Activated CD4-positive, alpha-beta memory T cell treated with anti-CD3 and anti-CD28 coated beads, Interleukin-2, amount 10 ng/mL, durations not matched to agents 7 days and 5 days (primary cell): ENCODE results near the gene RETREG1. TPM values are rescaled to one million over a fixed set of nuclear protein-coding genes. Genes with fewer than 3 reads are reported as not detected.

ENCODE experiments used
- CTCF ChIA-PET: fragments of 350-600 bp; sonication (Branson Sonifier 250); formaldehyde crosslinking; loops from one replicate; lab custom pipeline; 2021; ENCODE audit warnings: antibody characterized with exemption, inconsistent platforms; lab: Charles Lee
- POLR2A ChIA-PET: fragments of 350-600 bp; sonication (Branson Sonifier 250); formaldehyde crosslinking; loops from one replicate; lab custom pipeline; 2021; ENCODE audit warnings: antibody characterized with exemption; lab: Charles Lee
- DNase-seq: peaks from one replicate; pipeline ENCODE4 v3.0.0-alpha.2; 2020
- H3K27ac Mint-ChIP-seq: one replicate; pipeline ENCODE4 v1.8.0; 2021; ENCODE audit warnings: mild to moderate bottlenecking, mixed read lengths
- H3K27me3 Mint-ChIP-seq: one replicate; pipeline ENCODE4 v1.8.0; 2021; ENCODE audit warnings: mixed read lengths
- H3K36me3 Mint-ChIP-seq: one replicate; pipeline ENCODE4 v1.8.0; 2021; ENCODE audit warnings: low read depth, mixed read lengths
- H3K4me1 Mint-ChIP-seq: one replicate; pipeline ENCODE4 v1.8.0; 2021; ENCODE audit warnings: mixed read lengths
- H3K4me3 Mint-ChIP-seq: one replicate; pipeline ENCODE4 v1.8.0; 2021; ENCODE audit warnings: mild to moderate bottlenecking, mixed read lengths
- H3K9me3 Mint-ChIP-seq: one replicate; pipeline ENCODE4 v1.8.0; 2021; ENCODE audit warnings: mixed read lengths
- total RNA-seq, 2 experiments: library from RNA; stranded (reverse); gene quantifications; one replicate each; pipeline ENCODE4 v1.2.3, GENCODE V29; 2021

Gene RETREG1
- total RNA-seq, 2 experiments from 2014 or later, result 15.1 to 17.3 TPM

GRCh38 chr5:16572289-16573015 is 44.3 kb downstream of the RETREG1 start:
- peaks cover 8% of the 10 kb centered on the region for H3K4me1 Mint-ChIP-seq
- H3K36me3 Mint-ChIP-seq, result peaks cover under 1% of the 10 kb centered on the region
- ChIA-PET POLR2A (interaction anchor here (0.7 kb wide), 1 partner anchor 105 kb away, joined by 3 read pairs; no protein-coding TSS in a partner anchor), CTCF (interaction anchor here (1.9 kb wide), 1 partner anchor 13 kb away, joined by 5 read pairs; no protein-coding TSS in a partner anchor)
- H3K4me3 Mint-ChIP-seq, result no peak overlapping the region
- H3K27ac Mint-ChIP-seq, result no peak overlapping the region
- H3K27me3 Mint-ChIP-seq, result no peaks in the 10 kb centered on the region
- no peak for DNase-seq
- H3K9me3 Mint-ChIP-seq, result no peaks in the 10 kb centered on the region

DNA sequence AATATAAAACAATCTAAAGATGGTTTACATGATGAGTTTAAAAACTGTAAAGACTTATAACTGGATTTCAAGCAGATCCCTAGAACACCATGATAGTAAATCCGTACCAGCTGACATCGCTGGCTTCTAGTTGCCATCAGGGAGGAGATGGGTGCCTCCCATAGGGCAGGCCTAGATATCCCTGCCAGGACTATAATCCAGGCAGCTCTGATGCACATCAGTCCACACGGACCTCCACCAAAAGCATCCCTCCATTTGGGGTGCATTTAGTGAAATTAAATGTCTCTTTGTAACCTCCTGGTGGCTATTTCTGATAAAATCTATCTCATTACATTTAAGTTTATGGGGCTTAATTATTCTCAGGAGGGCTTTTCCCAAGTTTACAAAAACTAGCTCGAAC is 45.8 kb downstream of the RETREG1 start:
- Mint-ChIP-seq H3K27ac (no peak overlapping the region), H3K4me3 (no peak overlapping the region), H3K9me3 (no peaks in the 10 kb centered on the region), H3K27me3 (no peaks in the 10 kb centered on the region), H3K4me1 (peaks cover 10% of the 10 kb centered on the region), H3K36me3 (peaks cover 3% of the 10 kb centered on the region)
- no peak for DNase-seq
- ChIA-PET POLR2A (no interaction called here), CTCF (interaction anchor here (1.9 kb wide), 1 partner anchor 15 kb away, joined by 5 read pairs; no protein-coding TSS in a partner anchor)

DNA sequence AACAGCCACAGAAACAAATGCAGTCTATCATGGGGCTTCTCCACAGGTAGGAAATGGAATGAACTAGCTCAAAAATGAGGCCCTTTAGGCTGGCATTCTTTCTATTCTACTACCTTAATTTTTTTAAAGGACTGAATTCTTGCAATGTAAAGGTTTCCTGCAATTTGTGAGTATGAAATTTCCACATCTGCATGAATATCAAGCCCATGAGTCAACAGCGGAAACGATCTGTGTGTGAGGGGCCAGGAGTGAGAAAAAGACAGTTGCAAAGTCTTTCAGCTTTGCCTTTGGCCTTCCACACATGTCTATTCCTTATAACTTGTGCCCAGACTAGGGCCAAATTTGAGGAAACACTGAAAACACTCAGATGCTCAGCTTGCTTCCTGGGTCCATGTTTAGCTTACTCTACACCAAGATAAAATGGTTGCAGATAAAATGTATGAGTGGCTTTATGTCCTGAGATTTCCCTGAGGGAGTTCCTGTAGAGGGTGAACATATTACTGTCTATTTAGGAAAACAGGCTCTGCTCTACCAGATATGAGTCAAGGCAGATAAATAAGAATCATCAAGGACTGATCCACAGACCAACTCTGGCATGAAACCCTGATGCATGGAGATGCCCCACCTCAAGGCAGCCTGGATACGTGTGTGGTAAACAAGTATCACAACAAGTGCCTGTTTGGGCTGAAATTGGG is 46.5 kb downstream of the RETREG1 start:
- H3K27ac Mint-ChIP-seq, result no peak overlapping the region
- peaks cover 3% of the 10 kb centered on the region for H3K36me3 Mint-ChIP-seq
- CTCF ChIA-PET, result no interaction called here
- POLR2A ChIA-PET, result no interaction called here
- no peaks in the 10 kb centered on the region for H3K27me3 Mint-ChIP-seq
- H3K9me3 Mint-ChIP-seq, result no peaks in the 10 kb centered on the region
- no peak for DNase-seq
- no peak overlapping the region for H3K4me3 Mint-ChIP-seq
- H3K4me1 Mint-ChIP-seq, result peaks cover 10% of the 10 kb centered on the region

GRCh38 chr5:16568875-16569580 is 47.8 kb downstream of the RETREG1 start:
- Mint-ChIP-seq H3K4me1 (peaks cover 7% of the 10 kb centered on the region), H3K27me3 (no peaks in the 10 kb centered on the region), H3K36me3 (peaks cover 3% of the 10 kb centered on the region), H3K9me3 (no peaks in the 10 kb centered on the region), H3K4me3 (no peak overlapping the region), H3K27ac (no peak overlapping the region)
- no peak for DNase-seq
- POLR2A ChIA-PET, result no interaction called here
- CTCF ChIA-PET, result no interaction called here

GRCh38 chr5:16567365-16567764 is 49.4 kb downstream of the RETREG1 start:
- Mint-ChIP-seq H3K4me3 (no peak overlapping the region), H3K9me3 (no peaks in the 10 kb centered on the region), H3K36me3 (peaks cover 3% of the 10 kb centered on the region), H3K27me3 (no peaks in the 10 kb centered on the region), H3K27ac (no peak overlapping the region), H3K4me1 (peaks cover 6% of the 10 kb centered on the region)
- CTCF ChIA-PET, result interaction anchor here (1.2 to 1.5 kb wide), 2 partner anchors 18 kb away, joined by 3 to 4 read pairs; no protein-coding TSS in a partner anchor
- POLR2A ChIA-PET, result no interaction called here
- no peak for DNase-seq

- Mint-ChIP-seq H3K36me3 (peaks cover 3% of the 10 kb centered on the region), H3K27me3 (no peaks in the 10 kb centered on the region), H3K4me3 (no peak overlapping the region), H3K4me1 (peaks cover 6% of the 10 kb centered on the region), H3K27ac (no peak overlapping the region), H3K9me3 (no peaks in the 10 kb centered on the region)
- POLR2A ChIA-PET, result no interaction called here
- CTCF ChIA-PET, result no interaction called here
- DNase-seq, result no peak
These were observed 51.7 kb downstream of the RETREG1 start for GRCh38 chr5:16565118-16565517.

DNA sequence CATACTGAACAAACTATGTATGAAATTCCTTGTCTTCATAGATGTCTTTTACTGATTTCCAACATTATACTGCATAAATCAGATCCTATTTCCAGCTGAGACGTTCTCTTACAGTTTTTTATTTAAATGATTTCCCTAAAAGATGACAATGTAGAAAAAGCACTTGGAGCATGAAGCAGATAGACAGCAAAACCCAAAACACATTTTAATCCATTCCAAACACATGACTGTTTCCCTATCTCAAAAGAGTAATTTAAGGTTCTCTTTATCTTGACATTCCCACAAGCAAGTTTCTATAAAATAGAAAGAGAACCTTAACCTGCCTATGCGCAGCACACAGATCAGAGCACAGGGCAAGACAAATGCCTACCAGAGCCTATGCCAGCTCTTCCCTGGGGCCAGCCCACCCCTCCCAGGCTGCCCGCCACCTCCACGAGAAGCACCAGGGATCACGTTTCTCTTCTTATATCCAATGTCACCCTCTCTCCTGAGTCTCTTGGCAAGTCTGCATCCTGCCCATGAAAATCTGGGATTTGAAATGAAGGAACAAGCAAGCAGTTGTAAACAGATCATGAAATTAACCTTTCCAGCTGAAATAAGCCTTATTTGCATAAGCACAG is 52.4 kb downstream of the RETREG1 start:
- no peak for DNase-seq
- H3K27ac Mint-ChIP-seq, result no peak overlapping the region
- ChIA-PET CTCF (no interaction called here), POLR2A (no interaction called here)
- H3K4me3 Mint-ChIP-seq, result no peak overlapping the region
- peaks cover 6% of the 10 kb centered on the region for H3K4me1 Mint-ChIP-seq
- peaks cover 3% of the 10 kb centered on the region for H3K36me3 Mint-ChIP-seq
- H3K27me3 Mint-ChIP-seq, result no peaks in the 10 kb centered on the region
- H3K9me3 Mint-ChIP-seq, result no peaks in the 10 kb centered on the region

- POLR2A ChIA-PET, result no interaction called here
- Mint-ChIP-seq H3K27ac (no peak overlapping the region), H3K4me3 (no peak overlapping the region), H3K4me1 (peaks cover 6% of the 10 kb centered on the region), H3K9me3 (no peaks in the 10 kb centered on the region), H3K27me3 (no peaks in the 10 kb centered on the region), H3K36me3 (peaks cover 3% of the 10 kb centered on the region)
- DNase-seq, result no peak
- CTCF ChIA-PET, result interaction anchor here (2.0 kb wide), 1 partner anchor 13 kb away, joined by 7 read pairs; no protein-coding TSS in a partner anchor
These were observed 53.1 kb downstream of the RETREG1 start for GRCh38 chr5:16563686-16564085.

- H3K27ac Mint-ChIP-seq, result no peak overlapping the region
- CTCF ChIA-PET, result no interaction called here
- POLR2A ChIA-PET, result no interaction called here
- no peak for DNase-seq
- H3K36me3 Mint-ChIP-seq, result no peaks in the 10 kb centered on the region
- H3K4me1 Mint-ChIP-seq, result no peaks in the 10 kb centered on the region
- no peak overlapping the region for H3K4me3 Mint-ChIP-seq
- no peaks in the 10 kb centered on the region for H3K9me3 Mint-ChIP-seq
- H3K27me3 Mint-ChIP-seq, result no peaks in the 10 kb centered on the region
These were observed 55.1 kb downstream of the RETREG1 start for GRCh38 chr5:16561660-16562059.

GRCh38 chr5:16559702-16560101 is 57.1 kb downstream of the RETREG1 start:
- H3K9me3 Mint-ChIP-seq, result no peaks in the 10 kb centered on the region
- POLR2A ChIA-PET, result no interaction called here
- DNase-seq, result no peak

GRCh38 chr5:16558984-16559629 is 57.7 kb downstream of the RETREG1 start:
- no peaks in the 10 kb centered on the region for H3K27me3 Mint-ChIP-seq
- H3K4me1 Mint-ChIP-seq, result no peaks in the 10 kb centered on the region
- no peak overlapping the region for H3K27ac Mint-ChIP-seq
- H3K4me3 Mint-ChIP-seq, result no peak overlapping the region
- no peaks in the 10 kb centered on the region for H3K36me3 Mint-ChIP-seq
- CTCF ChIA-PET, result interaction anchor here (1.1 to 1.4 kb wide), 2 partner anchors 9 to 27 kb away, joined by 3 to 4 read pairs; no protein-coding TSS in a partner anchor
- no peak for DNase-seq
- no peaks in the 10 kb centered on the region for H3K9me3 Mint-ChIP-seq
- POLR2A ChIA-PET, result no interaction called here

More at GRCh38 chr5:16559702-16560101, 57.1 kb downstream of the RETREG1 start:
- CTCF ChIA-PET, result interaction anchor here (1.2 kb wide), 1 partner anchor 9 kb away, joined by 4 read pairs; no protein-coding TSS in a partner anchor
- no peaks in the 10 kb centered on the region for H3K36me3 Mint-ChIP-seq
- no peak overlapping the region for H3K27ac Mint-ChIP-seq
- H3K4me1 Mint-ChIP-seq, result no peaks in the 10 kb centered on the region
- H3K27me3 Mint-ChIP-seq, result no peaks in the 10 kb centered on the region
- no peak overlapping the region for H3K4me3 Mint-ChIP-seq

GRCh38 chr5:16557477-16557876 is 59.3 kb downstream of the RETREG1 start:
- H3K9me3 Mint-ChIP-seq, result no peaks in the 10 kb centered on the region
- DNase-seq, result no peak
- H3K4me3 Mint-ChIP-seq, result no peak overlapping the region
- no peaks in the 10 kb centered on the region for H3K36me3 Mint-ChIP-seq
- CTCF ChIA-PET, result no interaction called here
- no peak overlapping the region for H3K27ac Mint-ChIP-seq
- no peaks in the 10 kb centered on the region for H3K4me1 Mint-ChIP-seq
- POLR2A ChIA-PET, result no interaction called here
- H3K27me3 Mint-ChIP-seq, result no peaks in the 10 kb centered on the region
